Subcutaneous adipose tissue (tissue), 4 donors: ENCODE results near the gene PITPNM1. TPM values are rescaled to one million over a fixed set of nuclear protein-coding genes. Genes with fewer than 3 reads are reported as not detected.

Experiments used
- total RNA-seq, 4 donors: library from RNA; depleted of rRNA; stranded (reverse); fragments of >200 nt; gene quantifications; one replicate each; pipeline ENCODE4 v1.1.0, GENCODE V29; 2016
- TF ChIP-seq, protein P1 (sequence below): fragments of 450-650 bp; IDR thresholded peaks from one replicate; pipeline ENCODE4 v1.5.1; 2016; ENCODE audit warnings: low read depth, mild to moderate bottlenecking, control low read depth, antibody characterized with exemption, moderate library complexity

Gene PITPNM1
- total RNA-seq, 4 donors from 2014 or later, result 9.2 to 14.9 (median 11.9) TPM

DNA sequence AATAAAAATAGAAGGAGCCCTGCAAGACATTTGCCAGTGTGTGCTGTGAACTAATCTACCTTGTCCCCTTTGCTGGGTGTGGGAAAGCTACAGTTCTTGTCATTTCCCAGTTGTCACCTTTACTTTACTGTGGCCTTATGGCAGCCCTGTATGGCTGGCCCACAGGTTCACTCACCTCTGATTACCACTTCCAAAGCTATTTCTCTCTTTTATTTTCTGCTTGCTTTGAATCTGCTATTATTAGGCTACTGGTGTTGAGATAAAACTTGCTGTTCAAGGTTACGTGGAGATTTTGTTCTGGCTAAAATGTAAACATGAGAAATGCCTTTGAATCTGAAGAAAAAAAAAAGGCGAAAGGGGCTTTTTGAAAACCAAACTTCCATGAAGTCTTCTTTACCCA lies 27.7 kb upstream of the PITPNM1 start:
- TF ChIP-seq, protein P1, sequence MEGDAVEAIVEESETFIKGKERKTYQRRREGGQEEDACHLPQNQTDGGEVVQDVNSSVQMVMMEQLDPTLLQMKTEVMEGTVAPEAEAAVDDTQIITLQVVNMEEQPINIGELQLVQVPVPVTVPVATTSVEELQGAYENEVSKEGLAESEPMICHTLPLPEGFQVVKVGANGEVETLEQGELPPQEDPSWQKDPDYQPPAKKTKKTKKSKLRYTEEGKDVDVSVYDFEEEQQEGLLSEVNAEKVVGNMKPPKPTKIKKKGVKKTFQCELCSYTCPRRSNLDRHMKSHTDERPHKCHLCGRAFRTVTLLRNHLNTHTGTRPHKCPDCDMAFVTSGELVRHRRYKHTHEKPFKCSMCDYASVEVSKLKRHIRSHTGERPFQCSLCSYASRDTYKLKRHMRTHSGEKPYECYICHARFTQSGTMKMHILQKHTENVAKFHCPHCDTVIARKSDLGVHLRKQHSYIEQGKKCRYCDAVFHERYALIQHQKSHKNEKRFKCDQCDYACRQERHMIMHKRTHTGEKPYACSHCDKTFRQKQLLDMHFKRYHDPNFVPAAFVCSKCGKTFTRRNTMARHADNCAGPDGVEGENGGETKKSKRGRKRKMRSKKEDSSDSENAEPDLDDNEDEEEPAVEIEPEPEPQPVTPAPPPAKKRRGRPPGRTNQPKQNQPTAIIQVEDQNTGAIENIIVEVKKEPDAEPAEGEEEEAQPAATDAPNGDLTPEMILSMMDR, result no peak

DNA sequence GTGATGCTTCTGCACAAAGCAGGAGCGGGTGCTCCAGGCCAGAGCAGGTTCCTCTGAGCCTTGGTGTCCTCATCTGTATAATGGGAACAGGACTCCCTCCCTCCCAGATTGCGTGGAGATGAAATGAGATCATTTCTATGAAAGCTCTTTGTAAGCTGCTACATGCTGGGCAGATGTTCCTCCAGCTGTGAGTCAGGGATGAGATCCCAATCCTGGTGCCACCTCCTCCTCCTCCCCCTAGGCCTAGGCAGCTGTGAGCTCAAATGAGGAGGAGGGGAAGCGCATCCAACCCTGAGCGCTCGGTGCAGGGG lies 25.1 kb upstream of the PITPNM1 start:
- TF ChIP-seq, protein P1, result no peak

DNA sequence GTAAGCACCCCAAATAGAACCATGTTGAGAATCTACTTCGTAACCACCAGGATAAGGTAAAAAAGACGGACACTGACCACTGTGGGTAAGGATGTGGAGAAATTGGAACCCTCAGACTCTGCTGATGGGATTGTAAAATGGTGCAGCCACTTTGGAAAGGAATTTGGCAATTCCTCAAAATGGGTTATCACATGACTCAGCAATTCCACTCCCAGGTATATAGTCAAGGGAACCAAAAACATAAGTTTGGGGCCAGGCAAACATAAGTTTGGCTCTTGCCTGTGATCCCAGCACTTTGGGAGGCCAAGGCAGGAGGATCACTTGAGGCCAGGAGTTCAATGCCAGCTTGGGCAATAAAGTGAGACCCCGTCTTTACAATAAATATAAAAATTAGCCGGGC lies 23.2 kb upstream of the PITPNM1 start:
- TF ChIP-seq, protein P1, result no peak

DNA sequence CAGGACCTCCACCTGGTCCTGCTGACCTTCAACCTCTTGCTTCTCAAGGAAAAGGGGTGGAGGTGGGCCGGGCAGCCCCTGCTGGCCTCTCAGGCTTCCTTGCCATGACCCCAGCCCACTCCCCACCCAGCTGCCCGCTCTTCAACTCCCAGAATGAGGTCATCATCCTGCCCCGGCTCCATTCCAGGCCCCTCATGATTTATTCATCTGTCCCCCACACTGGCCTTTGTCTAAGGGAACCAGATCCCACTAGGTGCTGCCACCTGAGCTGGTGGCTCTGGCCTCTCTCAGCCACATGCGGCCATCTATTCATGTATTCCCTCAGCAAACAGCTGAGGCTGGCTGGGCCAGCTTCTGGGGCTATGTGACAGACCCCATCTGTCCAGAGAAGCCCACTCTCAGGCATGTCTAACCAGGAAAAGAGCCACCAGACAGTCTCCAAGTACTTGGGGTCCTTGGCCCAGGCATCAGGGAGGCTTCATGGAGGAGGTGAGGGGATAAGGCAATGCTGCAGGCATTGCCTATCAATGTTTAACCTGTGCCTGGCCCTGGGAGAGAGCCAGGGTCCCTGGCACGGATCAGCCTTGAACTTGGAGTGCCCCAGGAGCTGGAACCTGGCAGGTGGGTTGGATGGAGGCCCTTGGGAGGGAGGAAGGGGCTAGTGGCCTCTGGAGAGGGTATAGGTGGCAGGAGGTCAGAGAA lies 20.3 kb upstream of the PITPNM1 start:
- TF ChIP-seq, protein P1, result no peak

DNA sequence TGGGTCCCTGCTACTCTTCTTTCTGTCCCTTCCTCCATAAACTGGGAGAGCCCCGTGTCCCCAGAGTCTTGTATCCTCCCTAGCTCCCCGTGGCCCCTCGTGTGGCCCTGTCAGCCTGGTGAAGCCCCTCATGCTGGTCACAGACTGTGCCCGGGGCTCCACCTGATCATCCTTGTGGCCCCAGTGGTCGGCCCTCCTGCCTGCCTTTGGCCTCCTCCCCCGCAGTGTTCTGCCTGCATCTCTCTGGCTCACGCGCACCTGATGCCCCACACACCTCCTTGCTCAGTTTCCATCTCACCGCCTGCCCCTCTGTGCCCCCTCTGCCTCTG lies 19.3 kb upstream of the PITPNM1 start:
- TF ChIP-seq, protein P1, result no peak

DNA sequence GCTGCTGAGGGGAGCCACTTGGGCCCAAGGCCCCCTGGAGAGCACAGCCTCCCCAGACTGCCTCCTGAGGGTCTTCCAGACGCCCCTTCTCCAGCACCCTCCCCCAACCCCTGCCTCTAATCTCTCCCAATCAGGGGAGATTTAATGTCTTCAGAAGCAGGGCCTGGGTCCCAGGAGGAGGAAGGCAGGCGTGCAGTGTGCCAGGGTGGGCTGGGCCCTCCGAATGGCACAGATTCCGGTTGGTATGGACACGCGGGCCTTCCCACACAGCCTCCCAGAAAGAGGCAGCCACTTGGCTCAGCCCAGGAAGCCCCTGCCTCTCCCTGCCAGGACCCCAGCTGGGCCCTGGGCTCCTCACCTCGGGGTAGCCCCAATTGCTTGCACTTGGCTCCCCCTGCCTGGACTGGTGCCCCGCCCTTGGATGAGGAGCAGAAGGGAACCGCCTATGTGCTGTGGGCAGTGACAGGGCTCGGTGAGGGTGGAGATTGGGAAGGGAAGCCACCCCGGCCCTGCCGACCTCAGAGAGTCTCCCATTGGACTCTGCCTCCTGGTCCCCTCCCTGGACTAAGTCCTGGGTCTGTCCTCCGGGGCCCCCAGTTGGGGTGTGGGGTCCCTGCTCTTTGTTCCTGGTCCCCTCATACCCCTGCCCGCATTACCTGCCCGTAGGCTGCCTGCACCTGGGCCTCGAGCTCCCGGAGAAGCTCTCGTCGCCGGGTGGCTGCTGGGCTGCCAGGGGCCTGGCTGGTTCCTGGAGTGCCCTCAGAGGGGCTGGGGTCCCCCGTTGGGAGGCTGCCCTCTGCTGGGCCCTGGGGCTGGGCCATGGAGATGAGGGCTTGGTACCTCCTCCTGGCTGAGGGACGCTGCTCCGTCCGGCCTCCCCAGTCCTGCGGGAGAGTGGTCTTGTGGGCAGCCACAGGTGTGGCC lies 18.7 kb upstream of the PITPNM1 start:
- TF ChIP-seq, protein P1, result no peak

DNA sequence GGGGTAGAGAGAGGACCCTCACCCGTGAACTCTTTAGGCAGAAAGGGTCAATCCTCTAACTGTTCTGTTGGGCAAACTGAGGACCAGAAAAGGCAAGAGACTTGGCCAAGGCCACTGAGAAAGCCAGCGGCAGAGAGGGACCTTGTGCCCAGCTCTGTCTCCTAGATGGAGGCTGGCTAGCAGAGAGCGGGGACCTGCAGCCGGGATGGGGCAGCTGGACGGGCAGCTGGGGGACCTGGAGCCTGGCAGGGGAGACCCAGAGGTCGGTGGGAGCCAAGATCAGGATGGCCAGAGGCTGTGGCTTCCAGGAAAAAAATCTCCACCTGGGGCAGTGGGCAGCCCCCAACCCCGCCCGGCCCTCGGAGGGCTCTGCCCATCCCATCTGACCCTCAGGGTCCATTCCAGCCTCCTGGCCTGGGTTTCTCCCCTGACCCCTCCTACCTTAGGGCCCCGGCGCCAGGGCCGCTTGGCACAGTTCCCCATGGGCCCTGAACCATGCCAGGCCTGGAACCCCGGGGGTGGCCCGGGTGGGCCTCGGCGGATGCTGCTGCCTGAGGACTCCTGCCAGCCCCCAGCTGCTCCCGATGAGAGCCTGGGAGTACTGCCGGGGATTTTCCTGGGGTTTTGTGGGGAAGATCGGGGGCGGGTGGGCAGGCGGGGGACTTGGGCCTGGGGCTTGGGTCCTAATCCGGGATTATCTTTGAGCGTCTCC lies 17.8 kb upstream of the PITPNM1 start, which contains the start of gene CABP2:
CABP2 (minus strand) TSS at position 603 of the 712 bp plus-strand sequence; CDS start at position 483, 120 bp downstream.
- TF ChIP-seq, protein P1, result no peak
